HG03025 (cell line): ENCODE data around the gene PLEKHA3.

Source experiments
- ATAC-seq: cut with Tn5 transposase; IDR thresholded peaks from one replicate; pipeline ENCODE4 v1.9.1; 2021; ENCODE audit warnings: mild to moderate bottlenecking, moderate library complexity; ENCODE audit not compliant: unreplicated experiment, low FRiP score

The PLEKHA3 gene

DNA sequence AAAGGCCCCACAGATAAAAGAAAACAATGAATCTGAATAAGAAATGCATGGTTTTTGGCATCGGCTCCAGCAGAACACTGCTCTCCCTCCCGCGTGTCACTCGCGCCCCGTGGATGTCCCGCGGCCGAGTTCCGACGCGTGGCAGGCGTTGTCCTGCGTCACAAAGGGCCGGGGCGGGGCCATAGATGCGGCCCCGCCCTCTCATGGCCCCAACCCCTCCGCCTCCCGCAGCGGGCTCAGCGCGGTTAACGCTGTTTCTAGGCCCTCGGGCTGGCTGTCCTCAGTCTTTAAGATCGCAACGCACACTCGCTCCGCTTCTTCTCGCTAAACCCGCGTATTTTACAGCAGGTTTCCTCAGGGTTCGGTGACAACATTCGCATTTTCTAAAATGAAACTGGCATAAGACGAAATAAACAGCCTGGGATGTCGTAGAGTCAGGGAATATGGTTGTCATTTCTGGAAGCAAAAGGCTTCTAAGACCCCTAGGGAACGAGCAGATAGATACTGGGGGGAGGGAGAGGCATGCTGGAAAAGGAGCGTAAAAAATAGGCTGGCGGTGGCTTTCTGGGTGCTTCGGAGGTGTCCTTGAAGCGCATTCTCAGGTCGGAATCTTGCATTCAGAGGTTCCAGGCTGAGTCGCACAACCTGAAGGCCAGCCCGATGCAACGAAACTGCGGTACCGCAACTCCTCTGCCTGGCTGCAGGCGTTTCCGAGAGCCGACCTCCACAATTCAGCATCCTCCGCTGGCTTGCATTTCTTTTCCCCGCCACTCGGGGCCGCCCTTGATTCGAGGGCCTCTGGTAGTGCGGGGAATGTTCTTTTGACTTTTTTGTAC lies 1.6 kb upstream of the PLEKHA3 start, which contains the start of gene FKBP7:
Gene FKBP7, minus strand, starts transcription at position 162 of the 836 bp plus-strand sequence. Its CDS starts 101 bp downstream, at position 61.
- peak; percentile 39 for ATAC-seq

DNA sequence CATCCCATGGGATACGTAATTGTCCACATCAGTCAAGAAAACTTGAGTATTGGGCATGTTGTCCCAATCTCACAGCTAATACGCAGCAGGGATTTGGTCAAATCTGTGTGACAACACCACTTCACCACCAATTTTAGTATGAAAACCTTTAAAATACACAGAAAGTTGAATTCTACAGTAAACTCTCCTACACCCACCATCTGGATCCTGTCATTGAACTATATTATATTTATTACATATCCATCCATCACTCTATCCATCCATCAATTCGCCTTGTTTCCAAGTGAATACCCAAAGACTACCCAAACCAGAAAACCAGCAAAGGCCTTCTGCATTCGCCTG lies 1.0 kb upstream of the PLEKHA3 start:
- no peak for ATAC-seq

GRCh38 chr2:178479758-178480226 lies 465 bp upstream of the PLEKHA3 start:
- ATAC-seq, result no peak

- peak; percentile 17 for ATAC-seq
Measured at GRCh38 chr2:178482437-178482836, 2.2 kb downstream of the PLEKHA3 start.

GRCh38 chr2:178484245-178485041 lies 4.2 kb downstream of the PLEKHA3 start:
- no peak for ATAC-seq

GRCh38 chr2:178485356-178485755 lies 5.1 kb downstream of the PLEKHA3 start:
- no peak for ATAC-seq

- no peak for ATAC-seq
Measured at GRCh38 chr2:178491612-178492011, 11.4 kb downstream of the PLEKHA3 start.

- no peak for ATAC-seq
Measured at GRCh38 chr2:178496049-178496448, 15.8 kb downstream of the PLEKHA3 start.

DNA sequence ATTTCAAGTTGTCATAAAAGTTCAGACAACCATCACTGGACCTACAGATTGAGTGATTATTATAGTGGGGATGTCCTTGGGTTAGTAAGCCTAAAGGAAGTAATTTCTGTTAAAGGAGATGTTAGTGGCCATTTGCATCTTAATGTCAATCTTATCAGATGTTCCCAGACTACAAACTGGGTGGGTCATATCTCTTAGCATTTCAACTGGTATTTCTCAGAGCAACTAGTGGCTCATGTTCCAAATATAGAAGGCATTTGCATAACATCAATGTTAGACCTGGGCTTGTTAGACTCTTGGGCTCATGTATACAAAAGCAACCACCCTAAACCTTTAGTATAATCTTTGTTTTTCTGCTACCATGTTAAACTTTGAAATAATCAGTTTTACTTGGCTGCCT lies 17.9 kb downstream of the PLEKHA3 start:
- ATAC-seq, result no peak

DNA sequence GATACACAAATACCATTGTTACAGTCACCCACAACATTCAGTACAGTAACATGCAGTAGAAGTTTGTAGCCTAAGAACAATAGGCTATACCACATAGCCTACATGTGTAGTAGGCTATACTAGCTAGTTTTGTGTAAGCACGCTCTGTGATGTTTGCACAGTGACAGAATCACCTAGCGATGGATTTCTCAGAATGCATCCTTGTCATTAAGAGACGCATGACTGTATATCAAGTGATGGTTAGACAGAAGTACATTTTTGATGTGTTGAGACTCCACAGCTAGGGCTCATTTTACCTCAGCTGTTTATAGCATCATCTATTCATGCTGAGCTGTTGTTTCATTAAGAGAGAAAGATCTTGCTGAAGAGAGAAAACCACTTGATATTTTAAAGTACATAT lies 19.4 kb downstream of the PLEKHA3 start:
- no peak for ATAC-seq

GRCh38 chr2:178502751-178503150 lies 22.5 kb downstream of the PLEKHA3 start:
- ATAC-seq, result no peak

DNA sequence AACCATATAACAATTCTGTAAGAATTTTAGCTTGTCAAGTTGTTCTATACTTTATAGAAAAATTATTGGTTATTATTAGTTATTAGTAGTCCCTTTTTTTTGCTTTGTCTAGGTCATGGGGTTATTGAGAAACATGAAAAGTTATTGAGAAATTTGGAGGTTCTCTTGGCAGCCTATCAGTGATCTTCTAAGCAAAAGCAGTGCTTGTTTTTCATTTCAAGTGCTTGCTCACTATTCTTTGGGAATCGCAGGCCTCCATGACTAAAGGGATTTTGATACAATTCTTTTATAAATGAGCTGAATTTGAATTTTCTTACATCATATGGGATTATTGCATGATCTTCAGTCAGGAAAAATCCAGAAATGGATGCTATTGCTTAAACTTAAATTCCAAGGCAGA lies 25.8 kb downstream of the PLEKHA3 start:
- ATAC-seq, result no peak

- ATAC-seq, result no peak
Measured at GRCh38 chr2:178506524-178506923, 26.3 kb downstream of the PLEKHA3 start.

DNA sequence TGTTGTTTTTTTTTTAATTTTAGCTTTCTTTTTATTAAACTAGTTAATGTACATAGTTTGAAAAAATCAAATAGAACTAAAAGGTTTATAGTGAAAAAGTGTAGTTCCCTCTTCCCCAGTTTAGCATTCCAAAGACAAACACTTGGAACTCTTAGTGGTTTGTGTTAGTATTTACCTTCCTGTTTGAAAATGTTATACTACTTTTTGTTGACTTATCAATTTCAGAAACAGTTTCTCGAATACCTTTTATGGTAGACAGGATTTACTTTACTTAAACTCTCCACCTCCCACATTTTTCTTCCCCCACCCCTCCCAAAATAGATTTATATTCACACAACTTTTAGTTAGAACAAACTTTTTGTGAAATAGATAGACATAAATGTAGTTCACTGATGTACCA lies 26.7 kb downstream of the PLEKHA3 start:
- ATAC-seq, result no peak

DNA sequence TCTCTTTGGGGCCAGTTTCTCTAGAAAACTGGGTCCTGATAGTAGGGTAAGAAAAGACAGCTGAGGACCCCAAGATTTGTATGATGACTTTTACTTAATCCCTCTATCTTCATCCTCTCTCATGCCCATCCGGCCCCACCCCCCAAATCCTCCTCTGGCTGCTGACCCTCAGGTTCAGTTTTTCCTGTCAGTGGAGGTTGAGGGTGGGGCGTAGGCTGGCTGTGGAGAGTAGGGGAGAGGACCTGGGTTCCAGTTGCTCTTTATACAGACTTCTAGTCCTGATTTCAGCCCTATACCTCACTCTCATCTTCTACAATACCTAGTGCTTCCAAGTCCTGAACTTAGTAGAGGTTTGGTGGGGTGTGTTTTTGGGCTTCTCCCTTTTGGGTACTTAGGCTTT lies 28.4 kb downstream of the PLEKHA3 start:
- no peak for ATAC-seq

DNA sequence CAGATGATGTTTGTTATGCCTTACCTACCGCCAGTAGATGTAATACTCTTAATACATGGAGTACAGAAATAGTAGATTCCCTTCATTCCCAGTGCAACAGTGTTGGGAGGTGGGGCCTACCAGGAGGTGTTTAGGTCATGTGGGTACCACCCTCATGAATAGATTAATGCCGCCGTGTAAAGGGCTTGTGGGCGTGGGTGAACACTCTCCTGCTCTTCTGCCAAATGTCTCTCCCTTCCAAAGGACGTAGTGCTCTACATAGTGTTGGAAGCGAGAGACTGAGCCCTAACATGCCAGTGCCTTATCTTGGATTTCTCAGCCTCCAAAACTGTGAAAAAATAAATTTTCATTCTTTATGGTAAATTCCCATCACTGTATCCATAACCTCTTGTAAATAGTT lies 30.1 kb downstream of the PLEKHA3 start:
- no peak for ATAC-seq

DNA sequence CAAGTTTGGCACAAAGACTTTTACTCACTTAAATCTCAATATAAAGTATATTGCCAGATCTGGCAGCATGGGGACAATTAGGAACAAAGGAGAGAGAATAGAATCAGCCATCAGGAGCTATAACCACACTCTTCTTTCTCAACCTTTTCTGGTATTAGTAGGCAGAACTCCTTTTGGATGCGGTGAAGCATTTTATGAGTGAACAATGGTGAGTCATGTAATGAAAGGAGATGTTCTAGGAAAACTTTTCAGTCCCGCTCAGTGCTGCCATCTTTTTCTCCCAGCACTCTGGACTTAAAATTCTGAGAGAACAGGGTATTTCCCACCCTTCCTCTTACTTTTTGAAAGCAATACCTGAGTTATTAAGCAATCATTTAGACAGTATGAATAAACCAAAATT lies 32.2 kb downstream of the PLEKHA3 start:
- ATAC-seq, result no peak

- ATAC-seq, result no peak
Measured at GRCh38 chr2:178513876-178514275, 33.6 kb downstream of the PLEKHA3 start.

DNA sequence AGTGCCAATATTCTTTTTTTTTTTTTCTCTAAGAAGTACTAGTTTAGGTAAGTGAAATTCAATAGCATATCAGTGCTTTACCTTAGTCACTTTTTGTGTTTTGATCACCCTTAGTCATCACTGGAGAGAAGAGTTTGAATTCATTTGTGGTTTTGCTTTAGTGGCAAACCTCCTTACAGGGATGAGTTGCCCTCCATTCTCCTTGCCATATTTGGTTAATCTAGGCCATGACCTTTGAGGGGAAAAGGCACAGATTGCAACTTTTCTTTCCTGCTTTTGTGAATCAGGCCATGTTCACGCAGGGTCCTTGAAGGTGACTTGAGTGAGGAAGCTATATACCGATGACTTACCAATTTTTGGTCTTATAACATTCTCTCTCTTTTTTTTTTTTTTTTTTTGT lies 34.4 kb downstream of the PLEKHA3 start:
- ATAC-seq, result no peak

GRCh38 chr2:178517496-178517895 lies 37.2 kb downstream of the PLEKHA3 start:
- ATAC-seq, result no peak

- ATAC-seq, result no peak
Measured at GRCh38 chr2:178521304-178522150, 41.3 kb downstream of the PLEKHA3 start.
